Tongue (tissue), 2 donors: ENCODE results near the gene GLI2. TPM values are rescaled to one million over a fixed set of nuclear protein-coding genes. Genes with fewer than 3 reads are reported as not detected.
A peak's percentile ranks its signal among the peaks of the same experiment; 100 is the strongest.

Experiments
- DNase-seq: peaks from one replicate; pipeline ENCODE4 v3.0.0-alpha.2; 2015
- total RNA-seq: library from RNA; depleted of rRNA; stranded (reverse); fragments of >200 nt; gene quantifications from one replicate; pipeline ENCODE4 v1.2.3, GENCODE V29; 2014

GLI2 gene
- total RNA-seq, 1 donor from 2014 or later, result 6.9 TPM

- peak; percentile 96 for DNase-seq
Observed at GRCh38 chr2:120758181-120759144, 22.8 kb downstream of the GLI2 start.

GRCh38 chr2:120759543-120760331 lies 24.1 kb downstream of the GLI2 start:
- DNase-seq, result no peak

- DNase-seq, result no peak
Observed at GRCh38 chr2:120760446-120761135, 24.9 kb downstream of the GLI2 start.

- DNase-seq, result no peak
Observed at GRCh38 chr2:120761164-120761861, 25.6 kb downstream of the GLI2 start.

- no peak for DNase-seq
Observed at GRCh38 chr2:120761911-120762310, 26.2 kb downstream of the GLI2 start.

GRCh38 chr2:120762341-120763061 lies 26.8 kb downstream of the GLI2 start:
- DNase-seq, result no peak

GRCh38 chr2:120763508-120763907 lies 27.8 kb downstream of the GLI2 start:
- DNase-seq, result no peak

GRCh38 chr2:120763931-120764330 lies 28.3 kb downstream of the GLI2 start:
- DNase-seq, result no peak

GRCh38 chr2:120764492-120764891 lies 28.8 kb downstream of the GLI2 start:
- DNase-seq, result peak; percentile 57

- DNase-seq, result peak; percentile 33
Observed at GRCh38 chr2:120764991-120765677, 29.5 kb downstream of the GLI2 start.

- DNase-seq, result peak; percentile 71
Observed at GRCh38 chr2:120765678-120766469, 30.2 kb downstream of the GLI2 start.

- DNase-seq, result no peak
Observed at GRCh38 chr2:120766470-120767351, 31.0 kb downstream of the GLI2 start.

- DNase-seq, result no peak
Observed at GRCh38 chr2:120767486-120768005, 31.9 kb downstream of the GLI2 start.

GRCh38 chr2:120768112-120769048 lies 32.7 kb downstream of the GLI2 start:
- peak; percentile 63 for DNase-seq

GRCh38 chr2:120769076-120769786 lies 33.6 kb downstream of the GLI2 start:
- DNase-seq, result no peak

GRCh38 chr2:120769787-120770120 lies 34.1 kb downstream of the GLI2 start:
- no peak for DNase-seq

- no peak for DNase-seq
Observed at GRCh38 chr2:120770176-120770575, 34.5 kb downstream of the GLI2 start.
